ENCODE results near the gene CLTCL1.

The CLTCL1 gene

DNA sequence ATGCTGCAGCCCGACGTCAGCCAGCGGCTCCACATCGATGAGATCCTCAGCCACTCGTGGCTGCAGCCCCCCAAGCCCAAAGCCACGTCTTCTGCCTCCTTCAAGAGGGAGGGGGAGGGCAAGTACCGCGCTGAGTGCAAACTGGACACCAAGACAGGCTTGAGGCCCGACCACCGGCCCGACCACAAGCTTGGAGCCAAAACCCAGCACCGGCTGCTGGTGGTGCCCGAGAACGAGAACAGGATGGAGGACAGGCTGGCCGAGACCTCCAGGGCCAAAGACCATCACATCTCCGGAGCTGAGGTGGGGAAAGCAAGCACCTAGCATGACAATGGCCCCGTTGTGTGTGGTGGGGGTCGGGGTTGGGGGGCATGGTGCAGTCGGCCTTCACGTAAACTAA lies 159.4 kb downstream of the CLTCL1 start:
- DNase-seq (ENCODE audit: low read depth in 3 of 3) = no peak

GRCh38 chr22:19131685-19132015 lies 159.9 kb downstream of the CLTCL1 start:
- no peak for DNase-seq (ENCODE audit: low read depth in 3 of 3)

DNA sequence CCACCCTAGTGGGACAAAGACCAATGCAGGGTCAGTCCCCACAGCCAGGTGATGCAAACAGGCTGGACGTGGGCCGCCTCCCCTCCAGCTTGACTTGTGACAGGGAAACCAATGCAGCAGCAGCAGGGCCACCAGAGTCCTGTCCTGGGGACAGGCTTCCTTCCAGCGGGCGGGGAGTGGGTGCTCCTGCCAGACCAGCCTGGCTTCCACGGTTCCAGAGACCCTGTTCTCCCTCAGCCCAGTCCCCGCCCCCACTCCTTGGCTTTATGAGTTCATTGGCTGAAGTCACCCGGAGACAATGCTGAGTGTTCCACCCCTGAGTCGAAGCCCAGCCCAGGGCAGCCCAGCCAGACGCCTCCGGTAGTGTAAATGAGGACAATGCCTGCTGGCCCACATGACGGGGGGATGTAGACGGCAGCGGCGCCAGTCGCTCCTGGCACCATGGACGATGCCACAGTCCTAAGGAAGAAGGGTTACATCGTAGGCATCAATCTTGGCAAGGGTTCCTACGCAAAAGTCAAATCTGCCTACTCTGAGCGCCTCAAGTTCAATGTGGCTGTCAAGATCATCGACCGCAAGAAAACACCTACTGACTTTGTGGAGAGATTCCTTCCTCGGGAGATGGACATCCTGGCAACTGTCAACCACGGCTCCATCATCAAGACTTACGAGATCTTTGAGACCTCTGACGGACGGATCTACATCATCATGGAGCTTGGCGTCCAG lies 160.4 kb downstream of the CLTCL1 start, which contains the start of gene TSSK2:
Gene TSSK2 (plus strand): TSS at position 350 of the 726 bp plus-strand sequence. CDS start 92 bp downstream, at position 442.
- no peak for DNase-seq (ENCODE audit: low read depth in 3 of 3)

DNA sequence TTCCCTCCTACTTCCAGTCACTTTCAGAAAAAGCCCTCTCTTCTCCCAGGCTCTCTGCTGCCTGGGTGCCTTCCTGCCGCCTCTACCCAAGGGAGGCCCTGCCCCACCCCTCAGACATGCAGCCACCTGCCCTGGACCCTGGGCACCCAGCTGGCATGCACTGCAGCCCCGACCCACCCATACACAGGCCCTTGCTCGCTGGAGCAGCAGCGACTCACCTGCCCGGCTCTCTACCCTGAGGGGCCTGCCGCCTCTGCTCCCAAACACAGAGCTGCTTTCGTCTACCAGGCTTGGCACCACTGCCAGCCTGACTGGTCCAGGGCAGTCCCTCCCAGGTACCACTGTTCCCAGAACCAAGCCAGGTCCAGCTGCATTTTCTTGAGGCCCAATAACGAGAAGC lies 161.6 kb downstream of the CLTCL1 start:
- no peak for DNase-seq (ENCODE audit: low read depth in 3 of 3)

Data from stimulated activated CD4-positive, alpha-beta T cell treated with anti-CD3 and anti-CD28 coated beads, TNF-alpha, amount 100 ng/mL, for 24 hours (primary cell).